GM12873 (cell line): ENCODE results near the gene TRIM62.

ENCODE experiments used
- TF ChIP-seq, protein P1 (sequence below): IDR thresholded peaks from 2 replicates; pipeline ENCODE4 v1.5.1; 2012; ENCODE audit warnings: low read depth, mild to moderate bottlenecking, moderate library complexity, low read length, control low read depth; ENCODE audit not compliant: insufficient read depth; ENCODE audit errors: missing control alignments

Gene TRIM62

DNA sequence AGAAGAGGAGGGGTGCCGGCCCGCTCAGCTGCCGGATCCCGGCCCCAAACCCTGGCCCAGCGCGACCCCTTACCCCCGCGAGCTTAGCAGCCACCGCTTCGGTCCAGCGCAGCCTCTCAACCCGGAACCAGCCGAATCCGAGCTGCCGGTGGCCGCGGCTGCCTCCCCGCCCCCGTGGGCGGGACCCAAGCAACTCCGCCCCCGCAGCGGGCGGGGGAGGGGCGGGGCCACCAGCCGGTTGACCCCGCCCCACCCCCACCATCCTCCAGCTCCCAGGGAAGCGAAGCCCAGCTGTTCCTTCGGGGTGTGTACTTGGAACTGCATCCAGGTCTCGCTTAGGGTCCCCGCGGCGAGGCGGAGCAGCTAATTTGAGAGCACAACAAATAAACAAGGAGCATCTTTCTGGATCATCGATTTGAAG is at the start of gene TRIM62:
Gene TRIM62 (minus strand): TSS at position 123 of the 421 bp plus-strand sequence. CDS start 611 bp downstream, outside the sequence.
- TF ChIP-seq, protein P1, sequence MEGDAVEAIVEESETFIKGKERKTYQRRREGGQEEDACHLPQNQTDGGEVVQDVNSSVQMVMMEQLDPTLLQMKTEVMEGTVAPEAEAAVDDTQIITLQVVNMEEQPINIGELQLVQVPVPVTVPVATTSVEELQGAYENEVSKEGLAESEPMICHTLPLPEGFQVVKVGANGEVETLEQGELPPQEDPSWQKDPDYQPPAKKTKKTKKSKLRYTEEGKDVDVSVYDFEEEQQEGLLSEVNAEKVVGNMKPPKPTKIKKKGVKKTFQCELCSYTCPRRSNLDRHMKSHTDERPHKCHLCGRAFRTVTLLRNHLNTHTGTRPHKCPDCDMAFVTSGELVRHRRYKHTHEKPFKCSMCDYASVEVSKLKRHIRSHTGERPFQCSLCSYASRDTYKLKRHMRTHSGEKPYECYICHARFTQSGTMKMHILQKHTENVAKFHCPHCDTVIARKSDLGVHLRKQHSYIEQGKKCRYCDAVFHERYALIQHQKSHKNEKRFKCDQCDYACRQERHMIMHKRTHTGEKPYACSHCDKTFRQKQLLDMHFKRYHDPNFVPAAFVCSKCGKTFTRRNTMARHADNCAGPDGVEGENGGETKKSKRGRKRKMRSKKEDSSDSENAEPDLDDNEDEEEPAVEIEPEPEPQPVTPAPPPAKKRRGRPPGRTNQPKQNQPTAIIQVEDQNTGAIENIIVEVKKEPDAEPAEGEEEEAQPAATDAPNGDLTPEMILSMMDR, result no peak

- TF ChIP-seq, protein P1, result no peak
Observed at GRCh38 chr1:33231166-33231565, 49.3 kb upstream of the TRIM62 start.

GRCh38 chr1:33228935-33229487 is 47.2 kb upstream of the TRIM62 start:
- TF ChIP-seq, protein P1, result no peak

DNA sequence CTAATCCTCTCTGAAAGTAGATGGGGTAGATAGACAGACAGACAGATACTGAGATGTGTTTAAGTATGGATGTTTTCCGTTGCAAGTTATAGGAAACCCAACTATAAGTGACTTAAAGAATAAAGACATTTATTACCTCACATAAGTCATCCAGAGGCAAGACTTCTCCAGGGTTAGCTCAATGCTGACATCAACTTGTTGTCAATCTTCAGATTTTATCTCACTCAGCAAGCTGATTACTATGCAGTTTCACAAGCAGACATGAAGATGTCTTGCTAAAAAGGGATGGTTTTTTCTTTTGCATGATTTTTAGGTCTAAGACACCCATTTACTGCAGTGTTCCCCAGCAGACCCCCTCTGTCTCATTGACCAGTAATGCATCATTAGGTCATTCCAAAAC is 43.7 kb upstream of the TRIM62 start:
- TF ChIP-seq, protein P1, result no peak

DNA sequence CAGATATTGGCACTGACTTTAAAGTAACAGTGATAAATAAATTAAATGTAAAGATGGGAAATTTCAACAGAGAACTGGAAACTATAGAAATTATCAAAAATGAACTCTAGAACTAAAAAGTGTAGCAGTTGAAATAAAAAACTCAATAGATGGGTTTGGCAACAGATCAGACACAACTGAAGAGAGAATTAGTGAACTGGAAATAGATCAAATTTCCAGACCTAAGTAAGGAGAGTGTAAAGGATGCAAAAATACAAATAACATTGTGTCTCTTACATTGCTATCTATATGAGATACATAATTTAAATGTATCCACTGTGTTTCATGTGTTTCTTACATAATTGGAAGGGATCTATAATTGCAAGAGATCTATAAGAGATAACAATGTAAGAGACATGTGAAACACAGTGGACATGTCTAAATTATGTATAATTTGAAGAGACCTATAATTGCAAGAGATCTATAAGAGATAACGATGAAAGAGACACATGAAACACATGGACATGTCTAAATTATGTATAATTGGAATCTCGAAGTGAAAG is 42.4 kb upstream of the TRIM62 start:
- TF ChIP-seq, protein P1, result no peak

- TF ChIP-seq, protein P1, result no peak
Observed at GRCh38 chr1:33222381-33222780, 40.5 kb upstream of the TRIM62 start.

DNA sequence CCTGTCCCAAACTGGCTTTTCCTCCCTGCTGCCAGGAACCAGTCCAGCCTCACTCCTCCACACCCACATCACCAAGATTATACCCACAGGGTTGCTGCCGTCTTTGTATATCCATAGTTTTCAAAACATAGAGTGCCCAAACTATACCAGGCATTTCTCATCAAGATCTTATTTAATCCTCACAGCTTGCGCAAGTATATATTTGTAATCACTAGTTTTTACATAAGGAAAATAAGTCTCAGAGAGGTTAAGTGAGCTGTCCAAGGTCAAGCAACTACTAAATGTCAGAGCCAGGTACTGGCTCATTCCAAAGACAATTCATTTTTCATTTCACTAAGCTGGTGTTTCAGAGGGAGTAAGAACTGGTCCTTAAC is 39.5 kb upstream of the TRIM62 start:
- TF ChIP-seq, protein P1, result no peak
